ENCODE measurements around the gene DPH5.
"Not testable (repeated sequence)": the region's sequence is repeated elsewhere in the genome, so short reads cannot be mapped to it uniquely, and the experiment has no call there.

Gene DPH5, protein sequence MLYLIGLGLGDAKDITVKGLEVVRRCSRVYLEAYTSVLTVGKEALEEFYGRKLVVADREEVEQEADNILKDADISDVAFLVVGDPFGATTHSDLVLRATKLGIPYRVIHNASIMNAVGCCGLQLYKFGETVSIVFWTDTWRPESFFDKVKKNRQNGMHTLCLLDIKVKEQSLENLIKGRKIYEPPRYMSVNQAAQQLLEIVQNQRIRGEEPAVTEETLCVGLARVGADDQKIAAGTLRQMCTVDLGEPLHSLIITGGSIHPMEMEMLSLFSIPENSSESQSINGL

DNA sequence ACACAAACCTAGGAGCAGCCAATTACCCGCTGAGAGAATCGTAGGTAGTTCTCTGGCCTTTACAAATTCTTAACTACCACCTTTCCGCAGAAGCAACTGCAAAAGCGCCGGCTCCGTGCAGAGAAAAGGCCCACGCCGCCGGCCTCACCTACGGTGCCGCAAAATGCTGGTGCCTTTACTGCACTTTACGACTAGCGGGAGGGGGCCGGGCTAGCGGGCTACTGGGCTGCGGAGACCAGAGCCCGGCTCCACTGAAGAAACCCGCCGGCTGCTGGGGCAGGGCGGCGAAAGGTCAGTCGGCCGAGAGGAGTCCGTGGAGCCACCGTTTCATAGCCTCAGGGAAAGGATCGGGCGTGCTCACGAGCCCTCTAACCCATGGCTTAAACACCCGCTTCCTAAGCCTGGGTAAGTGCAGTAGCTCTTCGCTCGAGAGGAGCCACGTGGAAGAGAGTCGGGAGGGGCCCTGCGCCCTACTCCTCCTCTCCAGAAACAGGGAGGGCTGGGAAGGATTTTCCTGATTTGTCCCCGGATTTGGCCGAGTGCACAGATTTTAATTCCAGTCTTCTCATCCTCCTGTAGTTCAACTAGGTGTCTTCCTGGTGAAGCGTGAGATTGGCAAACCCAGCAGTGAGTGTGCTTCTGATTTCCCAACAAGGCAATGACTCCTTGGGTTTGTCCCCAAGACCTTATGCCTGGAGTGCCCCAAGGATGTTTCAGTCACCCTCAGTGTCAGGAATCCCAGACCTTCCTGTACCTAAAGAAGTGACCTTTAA lies at the start of gene DPH5:
DPH5 (minus strand) TSS at position 128 of the 773 bp plus-strand sequence. CDS start 341 bp downstream, outside the sequence.
- peak; percentile 75 for DNase-seq (ENCODE audit: low spot score)

DNA sequence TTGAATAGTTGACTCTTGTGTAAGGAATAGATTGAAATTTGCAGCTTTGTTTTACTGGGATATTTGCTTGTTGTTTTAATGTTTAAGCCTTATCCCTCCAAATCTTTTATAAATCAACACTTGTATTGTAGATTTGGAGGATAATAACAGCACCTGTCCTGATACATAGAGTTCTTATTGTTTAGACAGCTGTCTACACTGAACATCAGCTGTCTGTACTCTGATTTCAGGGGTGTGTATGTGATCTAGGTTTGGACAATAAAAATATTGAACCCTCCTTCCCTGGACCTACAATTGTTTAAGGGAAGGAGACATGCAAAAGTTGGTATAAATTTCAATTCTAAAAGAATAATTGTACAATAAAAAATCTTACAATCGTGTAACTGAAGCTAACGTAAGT lies 48.3 kb upstream of the DPH5 start:
- DNase-seq (ENCODE audit: low spot score): no peak

DNA sequence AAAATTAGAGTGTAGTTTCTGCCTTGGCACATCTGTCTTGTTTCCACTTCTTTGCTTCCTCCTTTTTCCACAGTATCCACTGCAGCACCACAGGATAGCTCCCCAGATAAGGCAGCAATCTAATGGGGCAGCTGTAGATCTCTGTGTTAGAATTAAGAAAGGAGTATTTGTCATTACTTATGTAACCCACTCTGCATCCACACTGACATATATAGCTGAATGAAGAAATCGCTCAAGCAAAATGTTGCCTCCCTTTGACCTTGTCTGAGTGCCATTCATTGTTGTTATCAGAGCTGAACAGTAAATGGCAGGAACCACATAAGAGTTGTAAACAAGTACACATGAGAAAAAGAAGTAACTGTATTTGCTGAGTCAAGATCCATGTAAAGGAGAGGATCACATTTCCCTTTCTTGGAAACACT lies 45.9 kb upstream of the DPH5 start:
- no peak for DNase-seq (ENCODE audit: low spot score)

DNA sequence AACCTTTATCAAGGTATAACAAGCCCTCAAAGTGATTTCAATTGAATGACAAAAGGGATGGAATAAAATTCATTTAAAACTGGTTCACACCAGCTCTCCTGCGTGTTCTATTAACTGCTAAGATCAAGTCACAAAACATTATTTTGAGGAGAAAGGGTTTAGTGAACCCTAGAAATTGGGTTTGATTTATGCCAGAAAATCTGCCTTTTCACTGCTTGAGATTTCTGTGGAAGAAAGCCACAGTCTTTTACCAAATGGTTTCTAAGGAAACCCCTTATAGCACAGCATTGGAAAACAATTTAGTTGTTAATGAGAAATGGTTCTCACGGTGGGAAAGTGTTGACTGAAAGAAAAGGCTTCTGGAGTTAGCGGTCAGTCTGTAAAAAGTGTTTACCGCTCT lies 43.6 kb upstream of the DPH5 start:
- no peak for DNase-seq (ENCODE audit: low spot score)

DNA sequence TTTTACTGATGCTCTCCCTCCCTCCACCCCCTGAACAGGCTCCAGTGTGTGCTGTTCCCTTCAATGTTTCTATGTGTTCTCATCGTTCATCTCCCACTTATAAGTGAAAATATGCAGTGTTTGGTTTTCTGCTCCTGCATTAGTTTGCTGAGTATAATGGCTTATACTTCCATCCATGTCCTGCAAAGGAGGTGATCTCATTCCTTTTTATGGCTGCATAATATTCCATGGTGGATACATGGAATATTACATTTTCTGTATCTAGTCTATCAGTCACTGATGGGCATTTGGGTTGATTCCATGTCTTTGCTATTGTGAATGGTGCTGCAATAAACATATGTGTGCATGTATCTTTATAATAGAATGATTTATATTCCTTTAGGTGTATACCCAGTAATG lies 41.4 kb upstream of the DPH5 start:
- DNase-seq (ENCODE audit: low spot score): not testable (repeated sequence)

DNA sequence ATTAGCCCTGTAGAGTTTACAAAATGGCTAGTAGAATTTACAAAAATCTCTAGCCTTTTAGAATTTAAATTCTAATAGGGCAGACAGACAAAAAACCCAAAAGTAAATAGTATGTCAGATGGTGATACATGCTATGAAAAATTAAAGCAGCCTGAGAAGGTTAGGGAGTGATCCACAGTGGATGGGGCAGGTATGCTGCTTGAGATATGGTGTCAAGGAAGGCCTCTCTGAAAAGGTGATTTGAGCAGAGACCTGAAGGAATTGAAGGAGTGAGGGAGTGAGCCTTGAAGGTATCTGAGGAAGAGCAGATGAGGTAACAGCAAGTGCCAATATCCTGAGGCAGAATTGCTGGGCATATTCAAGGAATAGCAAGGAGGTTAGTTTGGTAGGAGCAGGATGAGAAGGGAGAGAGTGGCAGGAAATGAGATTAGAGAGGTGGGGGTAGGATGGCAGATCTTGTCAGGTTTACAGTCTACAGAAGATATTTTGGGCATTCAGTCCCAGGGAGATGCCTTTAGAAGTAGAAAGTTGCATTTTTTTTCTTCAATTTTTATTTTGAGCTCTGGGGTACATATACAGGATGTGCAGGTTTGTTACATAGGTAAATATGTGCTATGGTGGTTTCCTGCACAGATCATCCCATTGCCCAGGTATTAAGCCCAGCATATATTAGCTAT lies 40.8 kb upstream of the DPH5 start:
- DNase-seq (ENCODE audit: low spot score): no peak

DNA sequence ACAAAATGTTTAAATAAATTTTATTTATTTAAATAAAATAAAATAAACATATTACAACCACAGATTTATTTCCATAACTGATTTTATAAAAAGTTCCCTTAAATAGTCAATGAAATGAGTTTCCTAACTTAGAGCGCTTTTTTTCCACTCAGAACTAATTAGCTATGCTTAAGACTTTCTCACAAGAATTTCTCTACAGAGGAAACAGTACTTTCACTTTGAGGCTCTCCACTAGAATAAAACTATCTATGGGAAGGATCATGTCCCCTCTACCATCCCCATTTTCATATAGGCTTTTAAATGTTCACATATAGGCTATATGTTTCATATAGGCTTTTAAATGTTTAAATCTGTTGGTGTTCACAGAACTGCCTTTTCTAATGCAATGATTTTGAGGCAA lies 40.0 kb upstream of the DPH5 start:
- no peak for DNase-seq (ENCODE audit: low spot score)

DNA sequence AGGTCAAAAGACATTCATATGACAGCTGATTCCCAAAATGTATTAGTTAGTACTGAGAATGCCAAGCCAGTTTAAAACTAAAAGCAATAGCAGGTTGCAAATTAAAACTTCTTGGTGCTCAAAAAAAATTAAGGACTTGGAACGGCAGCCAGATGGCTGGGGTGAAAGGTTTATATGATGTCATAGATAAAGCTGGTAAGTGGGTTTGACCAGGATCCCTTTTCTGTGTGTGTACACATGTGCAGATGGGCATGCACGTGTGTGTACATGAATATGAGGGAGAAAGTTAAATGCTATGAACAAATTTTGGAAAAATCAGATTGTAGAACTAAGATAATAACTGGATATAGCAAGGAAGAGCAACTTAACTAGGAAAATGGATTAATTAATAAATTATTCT lies 39.1 kb upstream of the DPH5 start:
- DNase-seq (ENCODE audit: low spot score): no peak

DNA sequence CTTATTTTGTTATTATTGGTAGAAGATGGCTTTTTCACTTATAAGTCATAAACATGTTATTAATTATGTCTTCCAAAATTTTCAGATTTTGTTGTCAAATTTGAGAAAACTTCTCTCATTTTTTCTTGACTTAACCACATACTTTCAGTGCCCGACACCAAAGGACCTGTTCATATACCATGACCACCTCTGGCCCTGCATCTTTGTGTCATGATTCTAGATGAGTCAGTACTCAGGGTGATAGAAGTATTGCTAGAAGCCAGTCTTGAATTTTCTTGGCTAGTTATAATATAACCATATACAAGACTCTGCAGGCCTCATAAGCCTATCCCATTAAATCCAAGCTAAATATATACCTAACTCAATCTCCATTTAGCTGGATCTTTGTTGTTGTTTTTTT lies 35.4 kb upstream of the DPH5 start:
- no peak for DNase-seq (ENCODE audit: low spot score)

DNA sequence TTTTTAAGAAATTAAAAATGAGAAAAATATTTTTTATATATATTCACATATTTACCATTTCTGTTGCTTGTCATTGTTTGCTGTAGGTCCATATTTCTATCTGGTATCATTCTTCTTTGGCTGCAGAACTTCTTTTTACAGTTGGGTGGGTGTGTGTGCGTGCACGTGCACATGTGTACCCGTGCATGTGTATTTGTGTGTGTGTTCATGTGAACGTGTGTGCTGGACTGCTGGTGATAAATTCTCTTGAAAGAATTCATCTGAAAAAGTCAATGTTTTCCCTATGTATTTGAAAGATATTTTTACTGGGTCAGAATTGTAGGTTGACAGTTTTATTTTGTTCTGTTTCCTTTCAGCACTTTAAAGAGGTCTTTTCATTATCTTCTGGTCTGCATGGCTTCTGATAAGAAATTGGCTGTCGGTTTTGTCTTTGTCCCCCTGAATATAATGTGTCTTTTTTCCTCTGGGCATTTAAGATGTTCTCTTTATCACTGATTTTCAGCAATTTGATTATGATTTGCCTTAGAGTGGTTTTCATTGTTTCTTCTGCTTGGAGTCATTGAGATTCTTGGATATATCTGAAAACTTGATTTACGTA lies 34.5 kb upstream of the DPH5 start:
- no peak for DNase-seq (ENCODE audit: low spot score)

DNA sequence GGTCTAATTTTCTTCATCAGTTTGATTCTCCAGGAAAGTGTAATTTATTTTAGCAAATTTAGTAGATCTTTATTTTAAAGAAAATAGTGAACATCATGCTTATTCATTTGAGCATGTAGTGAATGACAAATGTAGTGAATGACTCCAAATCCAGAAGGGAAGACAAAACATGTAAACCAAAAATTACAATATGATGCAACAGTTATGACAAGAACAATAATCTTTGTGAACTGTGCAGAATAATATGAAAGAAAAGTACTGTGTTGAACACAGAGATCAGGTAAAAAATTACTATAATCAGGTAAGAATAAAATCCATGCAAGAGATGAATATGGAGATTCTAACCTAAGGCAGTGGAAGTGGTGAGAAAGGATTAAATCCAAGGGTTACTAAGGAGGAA lies 30.0 kb upstream of the DPH5 start:
- DNase-seq (ENCODE audit: low spot score): no peak

DNA sequence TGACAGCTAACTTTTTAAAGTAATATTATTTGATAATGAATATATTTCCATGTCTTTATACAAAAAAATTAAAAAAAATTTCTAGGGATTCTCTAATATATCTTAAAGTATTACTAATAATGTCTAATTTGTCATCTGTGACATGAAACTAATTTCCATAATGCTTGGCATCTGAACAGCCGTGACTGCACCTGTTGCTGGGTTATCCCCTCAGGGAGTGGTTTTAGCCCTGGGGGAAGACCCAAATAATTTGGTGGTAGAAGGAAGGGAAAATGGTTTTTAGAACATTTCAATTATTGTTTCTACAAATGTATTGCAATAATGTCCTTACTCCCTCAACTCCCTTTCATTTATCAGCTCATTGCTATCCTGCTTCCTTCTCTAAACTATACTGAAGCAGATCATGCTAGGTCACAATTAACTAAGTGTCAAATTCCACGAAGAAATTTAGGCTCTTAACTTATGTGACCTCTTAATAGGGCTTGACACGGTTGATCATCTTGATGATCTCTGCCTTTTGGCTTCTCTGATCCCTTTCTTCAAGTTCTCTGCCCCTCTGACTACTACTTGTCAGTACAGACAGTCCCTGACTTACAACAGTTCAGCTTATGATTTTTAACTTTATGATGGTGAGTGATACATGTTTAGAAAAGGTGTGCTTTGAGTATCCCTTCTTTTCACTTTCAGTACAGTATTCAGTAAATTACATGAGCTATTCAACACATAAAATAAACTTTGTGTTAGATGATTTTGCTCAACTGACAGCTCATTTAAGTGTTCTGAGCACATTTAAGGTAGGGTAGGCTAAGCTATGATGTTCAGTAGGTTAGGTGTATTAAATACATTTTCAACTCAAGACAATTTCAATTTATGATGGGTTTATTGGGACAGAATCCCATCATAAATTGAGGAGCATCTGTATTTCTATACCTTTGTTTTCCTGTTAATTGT lies 26.4 kb upstream of the DPH5 start:
- DNase-seq (ENCODE audit: low spot score): no peak

DNA sequence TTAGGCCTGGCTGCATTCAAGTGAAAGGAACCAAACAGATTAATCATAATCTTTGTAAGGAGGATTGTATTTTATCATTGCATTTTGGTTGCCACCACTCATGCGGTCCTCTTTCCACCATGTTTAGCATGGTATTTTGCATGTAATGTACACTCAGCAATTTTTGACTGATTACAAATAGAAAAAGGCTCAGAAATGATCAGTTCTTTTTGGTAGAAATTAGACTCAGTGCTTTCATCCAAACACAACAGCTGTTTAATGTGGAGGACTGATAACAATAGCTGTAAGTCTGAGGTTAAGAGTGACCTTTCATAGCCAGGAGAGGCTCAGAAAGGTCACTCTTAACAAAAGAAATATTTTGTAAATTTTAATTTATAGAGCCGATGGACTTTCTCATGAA lies 25.3 kb upstream of the DPH5 start:
- DNase-seq (ENCODE audit: low spot score): no peak

DNA sequence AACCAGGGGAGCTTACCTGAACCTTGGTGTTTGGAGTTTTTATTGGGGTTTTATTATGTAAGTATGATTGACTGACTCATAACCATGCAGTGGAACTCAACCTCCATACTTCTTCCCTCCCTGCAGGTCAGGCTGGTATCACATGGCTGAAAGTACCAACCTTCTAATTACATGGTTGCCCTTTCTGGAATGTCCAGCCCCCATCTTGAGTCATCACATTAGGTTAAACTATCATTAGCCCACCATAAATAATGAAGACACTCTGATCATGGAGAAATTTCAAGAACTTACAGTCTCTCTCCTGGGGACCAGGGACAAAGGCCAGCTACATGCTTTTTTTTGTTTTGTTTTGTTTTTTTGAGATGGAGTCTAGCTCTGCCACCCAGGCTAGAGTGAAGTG lies 19.2 kb upstream of the DPH5 start:
- DNase-seq (ENCODE audit: low spot score): no peak

DNA sequence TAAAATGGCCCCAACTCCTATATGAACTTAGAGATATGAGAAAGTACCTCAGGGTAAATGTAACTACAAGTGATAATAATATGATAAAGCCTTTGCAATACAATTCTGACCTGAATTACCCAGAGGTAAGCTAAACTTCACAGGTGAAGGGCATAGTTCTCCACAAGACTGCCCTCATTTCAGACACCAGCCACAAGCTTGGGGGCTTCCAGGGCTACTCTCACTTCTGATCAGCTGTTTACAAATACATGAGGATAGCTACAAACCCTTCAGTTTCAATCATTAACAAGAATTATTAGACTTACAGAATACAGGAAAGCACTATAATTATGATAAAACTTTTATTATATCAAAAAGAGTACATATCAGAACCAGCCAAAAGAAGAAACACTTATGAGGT lies 18.7 kb upstream of the DPH5 start:
- no peak for DNase-seq (ENCODE audit: low spot score)

DNA sequence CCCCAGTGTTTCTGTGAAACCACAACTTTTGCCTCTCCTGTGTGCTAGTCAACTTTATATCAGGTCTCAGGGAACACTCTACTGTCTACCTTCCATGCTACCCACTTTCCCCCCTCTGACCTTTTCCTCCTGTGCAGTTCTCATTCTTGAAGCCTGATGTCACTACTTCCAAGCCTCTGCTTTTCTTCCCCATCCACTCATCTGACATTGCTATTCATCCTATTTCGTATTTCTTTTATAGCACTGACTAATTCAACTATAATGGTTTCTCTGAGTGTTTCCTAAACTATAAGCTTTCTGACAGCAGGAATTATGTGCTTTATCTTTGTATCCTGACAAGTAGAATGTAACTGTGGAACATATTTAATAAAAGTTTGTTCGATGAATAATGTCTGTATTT lies 18.2 kb upstream of the DPH5 start:
- peak; percentile 14 for DNase-seq (ENCODE audit: low spot score)

DNA sequence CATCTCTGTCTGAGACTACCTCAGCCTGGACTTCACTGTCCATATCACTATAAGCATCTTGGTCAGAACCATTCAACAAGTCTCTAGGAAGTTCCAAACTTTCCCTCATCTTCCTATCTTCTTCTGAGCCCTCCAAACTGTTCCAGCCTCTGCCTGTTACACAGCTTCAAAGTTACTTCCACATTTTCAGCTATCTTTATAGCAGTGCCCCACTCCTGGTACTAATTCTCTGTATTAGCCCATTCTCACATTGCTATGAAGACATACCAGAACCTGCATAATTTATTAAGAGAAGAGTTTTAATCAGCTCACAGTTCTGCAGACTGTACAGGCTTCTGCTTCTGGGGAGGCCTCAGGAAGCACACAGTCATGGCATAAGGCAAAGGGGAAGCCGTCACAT lies 15.7 kb upstream of the DPH5 start:
- no peak for DNase-seq (ENCODE audit: low spot score)

DNA sequence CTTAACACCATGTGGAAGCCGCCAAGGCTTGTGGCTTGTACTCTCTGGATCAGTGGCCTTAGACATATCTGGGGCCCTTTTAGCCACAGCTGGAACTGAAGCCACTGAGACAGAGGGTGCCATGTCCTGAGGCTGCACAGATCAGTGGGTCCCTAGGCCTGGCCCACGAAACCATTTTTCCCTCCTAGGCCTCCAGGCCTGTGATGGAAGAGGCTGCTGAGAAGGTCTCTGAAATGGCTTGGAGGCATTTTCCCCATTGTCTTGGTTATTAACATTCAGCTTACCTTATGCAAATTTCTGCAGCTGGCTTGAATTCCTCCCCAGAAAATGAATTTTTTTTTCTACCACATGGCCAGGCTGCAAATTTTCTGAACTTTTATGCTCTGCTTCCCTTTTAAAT lies 15.1 kb upstream of the DPH5 start:
- no peak for DNase-seq (ENCODE audit: low spot score)

DNA sequence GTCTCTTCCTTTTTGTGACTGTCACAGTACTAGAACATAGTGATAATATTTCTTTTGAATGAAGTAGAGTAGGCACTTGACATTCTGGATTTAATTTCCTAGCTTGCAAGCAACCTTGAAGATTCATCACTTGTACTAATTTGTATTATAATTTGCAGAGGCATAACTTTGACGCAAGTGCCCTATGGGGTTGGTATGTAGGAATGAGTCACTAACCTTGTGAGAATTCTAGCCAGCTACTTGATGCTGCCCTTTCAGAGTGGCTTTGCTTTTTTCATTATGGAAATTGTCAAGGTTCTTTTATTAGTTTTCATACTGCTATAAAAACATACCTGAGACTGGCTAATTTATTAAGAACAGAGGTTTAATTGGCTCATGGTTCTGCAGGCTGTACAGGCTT lies 13.7 kb upstream of the DPH5 start:
- DNase-seq (ENCODE audit: low spot score): no peak

DNA sequence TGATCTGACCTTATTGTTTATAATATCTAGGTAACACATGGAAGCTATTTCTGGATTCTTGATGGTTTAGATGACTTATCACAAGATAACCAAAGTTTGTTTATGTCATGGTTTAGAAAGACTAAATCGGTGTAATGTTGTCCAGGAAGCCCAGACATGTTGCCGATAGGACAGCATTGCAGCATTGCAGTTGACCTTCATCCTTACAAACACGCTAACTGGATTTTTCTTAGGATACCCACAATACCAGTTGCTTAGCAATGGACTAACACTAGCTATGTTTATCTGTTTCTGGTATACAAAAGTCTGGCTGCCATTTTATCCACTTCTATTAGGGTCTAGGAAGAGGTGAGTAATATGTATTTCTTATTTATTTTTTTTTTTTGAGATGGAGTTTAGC lies 11.7 kb upstream of the DPH5 start:
- DNase-seq (ENCODE audit: low spot score): no peak

DNA sequence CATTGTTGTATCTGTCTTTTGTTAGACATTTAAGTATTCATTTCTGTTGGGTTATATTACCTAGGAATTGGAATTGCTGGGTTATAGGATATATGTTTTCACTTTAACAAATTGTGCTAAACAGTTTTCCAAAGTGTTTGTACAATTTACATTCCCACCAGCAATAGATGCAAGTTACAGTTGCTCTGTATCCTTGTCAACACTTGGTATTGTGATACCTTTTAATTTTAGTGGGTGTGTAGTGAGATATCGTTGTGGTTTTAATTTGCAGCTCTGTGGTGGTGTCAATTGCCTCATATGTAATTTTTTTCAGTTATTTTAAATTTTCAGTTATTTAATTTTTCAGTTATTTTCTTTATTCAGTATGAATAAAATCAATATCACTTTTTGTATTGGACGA lies 7.4 kb upstream of the DPH5 start:
- no peak for DNase-seq (ENCODE audit: low spot score)

DNA sequence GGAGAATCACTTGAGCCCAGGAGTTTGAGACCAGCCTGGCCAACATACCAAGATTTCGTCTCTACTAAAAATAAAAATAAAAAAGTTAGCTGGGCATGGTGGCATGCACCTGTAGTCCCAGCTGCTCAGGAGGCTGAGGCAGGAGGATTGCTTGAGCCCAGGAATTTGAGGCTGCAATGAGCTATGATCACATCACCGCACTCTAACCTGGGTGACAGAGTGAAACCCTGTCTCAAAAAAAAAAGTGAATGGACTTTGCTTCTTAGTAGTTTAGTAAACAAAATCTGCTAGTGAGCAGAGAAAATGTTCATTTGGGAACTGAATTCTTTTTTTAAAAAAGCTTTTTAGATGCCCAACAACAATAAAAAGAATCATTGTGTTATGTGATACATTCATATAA lies 6.5 kb upstream of the DPH5 start:
- not testable (repeated sequence) for DNase-seq (ENCODE audit: low spot score)

Measured in hepatic stellate cell (primary cell).